ENCODE data around the gene STARD10. TPM values are rescaled to one million over a fixed set of nuclear protein-coding genes. Genes with fewer than 3 reads are reported as not detected.

STARD10 gene
- total RNA-seq, 1 donor from 2014 or later: 126 TPM

- no peak for TF ChIP-seq CTCF (IDR thresholded peaks at IDR 0.05)
- DNase-seq: no peak
- no peaks in the 10 kb centered on the region for H3K36me3 ChIP-seq
- no peak for ATAC-seq
- H3K27ac ChIP-seq: peak overlapping the region; percentile 86
- H3K4me1 ChIP-seq: peaks cover 99% of the 10 kb centered on the region
- intact Hi-C loops (cut with DNase I): loop anchor here (10.0 kb wide), 1 partner anchor 57 kb away; the partner anchor contains the start of gene STARD10
- H3K4me3 ChIP-seq: peak overlapping the region; percentile 41
- no peaks in the 10 kb centered on the region for H3K9me3 ChIP-seq
- H3K27me3 ChIP-seq (ENCODE audit: low read depth): no peaks in the 10 kb centered on the region
These were observed 56.5 kb downstream of the STARD10 start for GRCh38 chr11:72737336-72737735.

- peak; percentile 86 for DNase-seq
- no peak for TF ChIP-seq CTCF (IDR thresholded peaks at IDR 0.05)
- peaks cover 6% of the 10 kb centered on the region for H3K36me3 ChIP-seq
- H3K27me3 ChIP-seq (ENCODE audit: low read depth): no peaks in the 10 kb centered on the region
- H3K4me1 ChIP-seq: peaks cover 92% of the 10 kb centered on the region
- H3K4me3 ChIP-seq: peak overlapping the region; percentile 41
- H3K27ac ChIP-seq: peak overlapping the region; percentile 86
- no peaks in the 10 kb centered on the region for H3K9me3 ChIP-seq
- ATAC-seq: peak; percentile 68 to 78
- intact Hi-C loops (cut with DNase I): loop anchor here (10.0 kb wide), 1 partner anchor 58 kb away; the partner anchor contains the start of gene STARD10
These were observed 57.3 kb downstream of the STARD10 start for GRCh38 chr11:72736452-72737069.

GRCh38 chr11:72735495-72736027, 58.3 kb downstream of the STARD10 start:
- H3K9me3 ChIP-seq: no peaks in the 10 kb centered on the region
- H3K4me1 ChIP-seq: peaks cover 82% of the 10 kb centered on the region
- intact Hi-C loops (cut with DNase I): loop anchor here (10.0 kb wide), 1 partner anchor 59 kb away; the partner anchor contains the start of gene STARD10
- DNase-seq: no peak
- no peaks in the 10 kb centered on the region for H3K27me3 ChIP-seq (ENCODE audit: low read depth)
- H3K4me3 ChIP-seq: peak overlapping the region; percentile 41
- no peak for TF ChIP-seq CTCF (IDR thresholded peaks at IDR 0.05)
- H3K36me3 ChIP-seq: peaks cover 6% of the 10 kb centered on the region
- ATAC-seq: peak in 1 of 2 donors; percentile 3
- peak overlapping the region; percentile 86 for H3K27ac ChIP-seq

- intact Hi-C loops (cut with DNase I): loop anchor here (10.0 kb wide), 1 partner anchor 62 kb away; the partner anchor contains the start of gene STARD10
- no peak for TF ChIP-seq CTCF (IDR thresholded peaks at IDR 0.05)
- H3K36me3 ChIP-seq: peaks cover 13% of the 10 kb centered on the region
- H3K27ac ChIP-seq: no peak overlapping the region
- H3K4me1 ChIP-seq: peaks cover 65% of the 10 kb centered on the region
- DNase-seq (no peak), ATAC-seq (no peak)
- no peaks in the 10 kb centered on the region for H3K9me3 ChIP-seq
- H3K4me3 ChIP-seq: no peak overlapping the region
- no peaks in the 10 kb centered on the region for H3K27me3 ChIP-seq (ENCODE audit: low read depth)
These were observed 61.5 kb downstream of the STARD10 start for GRCh38 chr11:72732329-72732728.

GRCh38 chr11:72730737-72731136, 63.1 kb downstream of the STARD10 start:
- H3K9me3 ChIP-seq: no peaks in the 10 kb centered on the region
- ATAC-seq (no peak), DNase-seq (no peak)
- no peak overlapping the region for H3K27ac ChIP-seq
- H3K27me3 ChIP-seq (ENCODE audit: low read depth): no peaks in the 10 kb centered on the region
- no peak for TF ChIP-seq CTCF (IDR thresholded peaks at IDR 0.05)
- intact Hi-C loops (cut with DNase I): loop anchor here (10.0 kb wide), 1 partner anchor 64 kb away; the partner anchor contains the start of gene STARD10
- peaks cover 25% of the 10 kb centered on the region for H3K36me3 ChIP-seq
- H3K4me1 ChIP-seq: peaks cover 52% of the 10 kb centered on the region
- no peak overlapping the region for H3K4me3 ChIP-seq

Data from lower lobe of right lung (tissue), 2 donors.